Neural crest cell (in vitro differentiated cells): Measurements from ENCODE around the gene EIF3F. TPM values are rescaled to one million over a fixed set of nuclear protein-coding genes. Genes with fewer than 3 reads are reported as not detected.

Experiments
- DNase-seq: peaks from one replicate; pipeline ENCODE4 v3.0.0; 2021; ENCODE audit warnings: low read depth, mixed read lengths, low spot score
- H3K27ac Mint-ChIP-seq: one replicate; pipeline ENCODE4 v1.8.0; 2021; ENCODE audit warnings: mild to moderate bottlenecking, mixed read lengths; ENCODE audit not compliant: unreplicated experiment
- H3K27me3 Mint-ChIP-seq: 2 replicates; pipeline ENCODE4 v1.8.0; 2021; ENCODE audit warnings: low read depth, mild to moderate bottlenecking, mixed read lengths
- H3K36me3 Mint-ChIP-seq: 2 replicates; pipeline ENCODE4 v1.8.0; 2021; ENCODE audit warnings: low read depth, mild to moderate bottlenecking, mixed read lengths
- H3K4me1 Mint-ChIP-seq: 2 replicates; pipeline ENCODE4 v1.8.0; 2021; ENCODE audit warnings: mixed read lengths
- H3K4me3 Mint-ChIP-seq: one replicate; pipeline ENCODE4 v1.8.0; 2021; ENCODE audit warnings: mild to moderate bottlenecking, mixed read lengths
- H3K9me3 Mint-ChIP-seq: 2 replicates; pipeline ENCODE4 v1.8.0; 2021; ENCODE audit warnings: mixed read lengths
- CTCF ChIP-seq: fragments of 200-600 bp; sonication (generic); conservative IDR thresholded peaks from 2 replicates; pipeline ENCODE4 v1.5.0; 2021; ENCODE audit warnings: antibody characterized with exemption, mild to moderate bottlenecking
- total RNA-seq: library from RNA; stranded (reverse); gene quantifications from 2 replicates; pipeline ENCODE4 v1.2.1, GENCODE V29; 2021

EIF3F gene
- total RNA-seq, 1 donor from 2014 or later, result 317 TPM

GRCh38 chr11:8040261-8040920, 53.3 kb downstream of the EIF3F start:
- Mint-ChIP-seq H3K27ac (no peak overlapping the region), H3K36me3 (no peaks in the 10 kb centered on the region), H3K27me3 (peaks cover 29% of the 10 kb centered on the region), H3K4me3 (no peak overlapping the region), H3K9me3 (peaks cover 3% of the 10 kb centered on the region), H3K4me1 (peaks cover 16% of the 10 kb centered on the region)
- TF ChIP-seq CTCF, result no peak
- no peak for DNase-seq

GRCh38 chr11:8040921-8041285, 53.8 kb downstream of the EIF3F start:
- Mint-ChIP-seq H3K4me3 (no peak overlapping the region), H3K9me3 (peaks cover 3% of the 10 kb centered on the region), H3K27ac (no peak overlapping the region), H3K4me1 (peaks cover 12% of the 10 kb centered on the region), H3K27me3 (peaks cover 33% of the 10 kb centered on the region), H3K36me3 (no peaks in the 10 kb centered on the region)
- TF ChIP-seq CTCF, result no peak
- no peak for DNase-seq

GRCh38 chr11:8041576-8041975, 54.4 kb downstream of the EIF3F start:
- DNase-seq, result no peak

GRCh38 chr11:8043756-8044155, 56.6 kb downstream of the EIF3F start:
- no peak for DNase-seq

More at GRCh38 chr11:8041576-8041975, 54.4 kb downstream of the EIF3F start:
- H3K4me1 Mint-ChIP-seq, result peaks cover 12% of the 10 kb centered on the region
- H3K9me3 Mint-ChIP-seq, result peaks cover 3% of the 10 kb centered on the region
- peaks cover 39% of the 10 kb centered on the region for H3K27me3 Mint-ChIP-seq
- no peak overlapping the region for H3K4me3 Mint-ChIP-seq
- H3K27ac Mint-ChIP-seq, result no peak overlapping the region
- no peaks in the 10 kb centered on the region for H3K36me3 Mint-ChIP-seq
- no peak for TF ChIP-seq CTCF

GRCh38 chr11:8045839-8046238, 58.7 kb downstream of the EIF3F start:
- no peak for TF ChIP-seq CTCF
- Mint-ChIP-seq H3K27ac (no peak overlapping the region), H3K9me3 (peaks cover 3% of the 10 kb centered on the region), H3K27me3 (peaks cover 44% of the 10 kb centered on the region), H3K36me3 (no peaks in the 10 kb centered on the region), H3K4me3 (no peak overlapping the region), H3K4me1 (no peaks in the 10 kb centered on the region)
- no peak for DNase-seq

More at GRCh38 chr11:8043756-8044155, 56.6 kb downstream of the EIF3F start:
- Mint-ChIP-seq H3K9me3 (peaks cover 3% of the 10 kb centered on the region), H3K27me3 (peaks cover 36% of the 10 kb centered on the region), H3K4me1 (peaks cover under 1% of the 10 kb centered on the region), H3K4me3 (no peak overlapping the region), H3K36me3 (no peaks in the 10 kb centered on the region), H3K27ac (no peak overlapping the region)
- TF ChIP-seq CTCF, result no peak
